SK-N-SH treated with all-trans-retinoic acid at 6 μM for 48 hours (cell line): ENCODE measurements around the gene FAM20A.

Source experiments
- ATAC-seq: fragments of 200-7000 bp; cut with Tn5 transposase; 3 replicates; pipeline ENCODE4 v1.9.1; 2020; ENCODE audit warnings: mild to moderate bottlenecking, moderate library complexity
- ARNTL ChIP-seq: fragments of 450-650 bp; formaldehyde crosslinking; IDR thresholded peaks from 2 replicates; pipeline ENCODE4 v1.5.0; 2020; ENCODE audit warnings: low read depth, mild to moderate bottlenecking, moderate library complexity, borderline replicate concordance
- BACH2 ChIP-seq: fragments of 250-450 bp; sonication (Bioruptor Pico); IDR thresholded peaks from 2 replicates; pipeline ENCODE4 v1.9.0; 2021; ENCODE audit warnings: mild to moderate bottlenecking, borderline replicate concordance
- CSDC2 ChIP-seq: fragments of 250-450 bp; sonication (Bioruptor Pico); IDR thresholded peaks from 2 replicates; pipeline ENCODE4 v1.5.0; 2020; ENCODE audit warnings: mild to moderate bottlenecking, moderate library complexity
- ESRRG ChIP-seq: fragments of 250-450 bp; sonication (Bioruptor Pico); IDR thresholded peaks from 2 replicates; pipeline ENCODE4 v1.6.1; 2021; ENCODE audit warnings: mild to moderate bottlenecking
- GLIS3 ChIP-seq: fragments of 250-450 bp; sonication (Bioruptor Pico); IDR thresholded peaks from 2 replicates; pipeline ENCODE4 v1.5.0; 2020; ENCODE audit warnings: mild to moderate bottlenecking, moderate library complexity
- ISL1 ChIP-seq: fragments of 250-450 bp; sonication (Bioruptor Pico); IDR thresholded peaks from 2 replicates; pipeline ENCODE4 v2.1.2; 2022; ENCODE audit warnings: mild to moderate bottlenecking, moderate library complexity
- OSR1 ChIP-seq: fragments of 250-450 bp; sonication (Bioruptor Pico); IDR thresholded peaks from 2 replicates; pipeline ENCODE4 v1.8.0; 2022; ENCODE audit warnings: moderate library complexity, mild to moderate bottlenecking, inconsistent platforms
- PPARA ChIP-seq: fragments of 250-450 bp; sonication (Bioruptor Pico); IDR thresholded peaks from 2 replicates; pipeline ENCODE4 v1.5.0; 2020; ENCODE audit warnings: mild to moderate bottlenecking, borderline replicate concordance
- RARB ChIP-seq: fragments of 250-450 bp; sonication (Bioruptor Pico); IDR thresholded peaks from 2 replicates; pipeline ENCODE4 v1.8.0; 2021; ENCODE audit warnings: mild to moderate bottlenecking, moderate library complexity
- TCF4 ChIP-seq: fragments of 250-450 bp; sonication (Bioruptor Pico); IDR thresholded peaks from 2 replicates; pipeline ENCODE4 v1.8.0; 2021; ENCODE audit warnings: mild to moderate bottlenecking, moderate library complexity, borderline replicate concordance
- ZC3H10 ChIP-seq: fragments of 250-450 bp; sonication (Bioruptor Pico); IDR thresholded peaks from 2 replicates; pipeline ENCODE4 v1.5.1; 2021; ENCODE audit warnings: mild to moderate bottlenecking, moderate library complexity
- ZFP3 ChIP-seq: fragments of 250-450 bp; sonication (Bioruptor Pico); IDR thresholded peaks from 2 replicates; pipeline ENCODE4 v1.5.0; 2020; ENCODE audit warnings: mild to moderate bottlenecking, moderate library complexity
- ZFP30 ChIP-seq: fragments of 450-650 bp; formaldehyde crosslinking; IDR thresholded peaks from 2 replicates; pipeline ENCODE4 v1.5.0; 2022; ENCODE audit warnings: mild to moderate bottlenecking, moderate library complexity
- ZNF565 ChIP-seq: fragments of 450-650 bp; formaldehyde crosslinking; conservative IDR thresholded peaks from 2 replicates; pipeline ENCODE4 v1.5.0; 2020; ENCODE audit warnings: low read depth, mild to moderate bottlenecking, moderate library complexity
- ZNF70 ChIP-seq: fragments of 450-650 bp; formaldehyde crosslinking; IDR thresholded peaks from 2 replicates; pipeline ENCODE4 v1.5.0; 2020; ENCODE audit warnings: mild to moderate bottlenecking, moderate library complexity
- ZNF8 ChIP-seq: fragments of 450-650 bp; formaldehyde crosslinking; IDR thresholded peaks from 2 replicates; pipeline ENCODE4 v1.5.0; 2020; ENCODE audit warnings: mild to moderate bottlenecking, moderate library complexity
- TF ChIP-seq, protein P1 (sequence below): fragments of 250-450 bp; sonication (Bioruptor Pico); IDR thresholded peaks from 2 replicates; pipeline ENCODE4 v1.8.0; 2020; ENCODE audit warnings: mild to moderate bottlenecking, moderate library complexity, borderline replicate concordance
- TF ChIP-seq, protein P2 (sequence below): fragments of 250-450 bp; sonication (Bioruptor Pico); IDR thresholded peaks from 2 replicates; pipeline ENCODE4 v1.8.0; 2021; ENCODE audit warnings: low read depth, mild to moderate bottlenecking, moderate library complexity, borderline replicate concordance
- TF ChIP-seq, protein P3 (sequence below): fragments of 250-450 bp; sonication (Bioruptor Pico); IDR thresholded peaks from 2 replicates; pipeline ENCODE4 v1.5.1; 2021; ENCODE audit warnings: mild to moderate bottlenecking, moderate library complexity
- TF ChIP-seq, protein P4 (sequence below): fragments of 250-450 bp; sonication (Bioruptor Pico); IDR thresholded peaks from 2 replicates; pipeline ENCODE4 v1.5.0; 2020; ENCODE audit warnings: mild to moderate bottlenecking, moderate library complexity
- TF ChIP-seq, protein P5 (sequence below): fragments of 250-450 bp; sonication (Bioruptor Pico); IDR thresholded peaks from 2 replicates; pipeline ENCODE4 v1.5.1; 2020; ENCODE audit warnings: low read depth, mild to moderate bottlenecking, moderate library complexity

Gene FAM20A

DNA sequence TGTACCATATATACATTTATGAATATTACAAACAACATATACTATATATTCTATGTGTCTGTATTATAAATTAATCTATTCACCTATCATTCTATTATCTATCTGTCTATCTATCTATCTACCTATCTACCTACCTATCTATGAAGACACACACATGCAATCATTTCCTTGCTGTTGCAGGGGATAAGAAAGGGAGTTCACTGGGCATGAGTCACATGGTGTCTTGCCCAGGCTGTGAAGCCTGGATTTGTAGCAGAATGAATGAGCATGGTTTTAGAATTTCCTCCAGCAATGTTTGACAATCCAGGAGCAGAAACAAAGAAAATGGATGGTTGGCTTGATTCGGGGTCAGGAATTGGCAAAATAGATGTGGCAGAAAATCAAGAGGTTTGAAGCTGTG, 23.2 kb upstream of the FAM20A start:
- ATAC-seq: no peak
- no peak for TF ChIP-seq BACH2 (CRISPR knock-in tag)
- no peak for TF ChIP-seq ZNF70 (CRISPR knock-in tag)
- no peak for TF ChIP-seq ZC3H10
- TF ChIP-seq, protein P1, sequence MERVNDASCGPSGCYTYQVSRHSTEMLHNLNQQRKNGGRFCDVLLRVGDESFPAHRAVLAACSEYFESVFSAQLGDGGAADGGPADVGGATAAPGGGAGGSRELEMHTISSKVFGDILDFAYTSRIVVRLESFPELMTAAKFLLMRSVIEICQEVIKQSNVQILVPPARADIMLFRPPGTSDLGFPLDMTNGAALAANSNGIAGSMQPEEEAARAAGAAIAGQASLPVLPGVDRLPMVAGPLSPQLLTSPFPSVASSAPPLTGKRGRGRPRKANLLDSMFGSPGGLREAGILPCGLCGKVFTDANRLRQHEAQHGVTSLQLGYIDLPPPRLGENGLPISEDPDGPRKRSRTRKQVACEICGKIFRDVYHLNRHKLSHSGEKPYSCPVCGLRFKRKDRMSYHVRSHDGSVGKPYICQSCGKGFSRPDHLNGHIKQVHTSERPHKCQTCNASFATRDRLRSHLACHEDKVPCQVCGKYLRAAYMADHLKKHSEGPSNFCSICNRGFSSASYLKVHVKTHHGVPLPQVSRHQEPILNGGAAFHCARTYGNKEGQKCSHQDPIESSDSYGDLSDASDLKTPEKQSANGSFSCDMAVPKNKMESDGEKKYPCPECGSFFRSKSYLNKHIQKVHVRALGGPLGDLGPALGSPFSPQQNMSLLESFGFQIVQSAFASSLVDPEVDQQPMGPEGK: no peak
- TF ChIP-seq ZNF8 (CRISPR knock-in tag): no peak

DNA sequence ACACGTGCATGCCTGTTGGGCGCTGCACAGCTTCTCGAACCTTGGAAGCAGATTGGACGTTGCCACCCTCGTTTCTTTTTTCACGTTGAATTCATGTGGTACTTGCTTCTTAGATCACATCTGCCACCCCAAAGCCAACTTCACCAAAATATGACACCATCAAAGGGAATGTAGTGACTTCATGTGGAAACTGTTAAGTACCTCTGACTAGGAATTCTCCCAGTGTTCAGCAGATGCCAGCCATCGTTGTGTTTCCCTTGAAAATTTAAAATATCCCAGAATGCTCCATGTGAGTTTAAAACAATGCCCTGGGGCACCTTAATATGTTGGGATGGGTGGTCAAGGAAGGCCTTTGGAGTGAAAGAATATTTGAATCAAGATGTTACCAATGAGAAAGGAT, 22.6 kb upstream of the FAM20A start:
- ATAC-seq: no peak
- TF ChIP-seq ZC3H10 (no peak), ZFP30 (CRISPR knock-in tag) (no peak), ARNTL (CRISPR knock-in tag) (no peak), GLIS3 (CRISPR knock-in tag) (no peak), ISL1 (no peak), ESRRG (no peak), RARB (CRISPR knock-in tag) (no peak), ZNF8 (CRISPR knock-in tag) (no peak), ZNF70 (CRISPR knock-in tag) (no peak), TCF4 (CRISPR knock-in tag) (no peak), BACH2 (CRISPR knock-in tag) (no peak), PPARA (CRISPR knock-in tag) (no peak), ZFP3 (CRISPR knock-in tag) (no peak), CSDC2 (CRISPR knock-in tag) (no peak), ZNF565 (CRISPR knock-in tag) (no peak)
- TF ChIP-seq, protein P2, sequence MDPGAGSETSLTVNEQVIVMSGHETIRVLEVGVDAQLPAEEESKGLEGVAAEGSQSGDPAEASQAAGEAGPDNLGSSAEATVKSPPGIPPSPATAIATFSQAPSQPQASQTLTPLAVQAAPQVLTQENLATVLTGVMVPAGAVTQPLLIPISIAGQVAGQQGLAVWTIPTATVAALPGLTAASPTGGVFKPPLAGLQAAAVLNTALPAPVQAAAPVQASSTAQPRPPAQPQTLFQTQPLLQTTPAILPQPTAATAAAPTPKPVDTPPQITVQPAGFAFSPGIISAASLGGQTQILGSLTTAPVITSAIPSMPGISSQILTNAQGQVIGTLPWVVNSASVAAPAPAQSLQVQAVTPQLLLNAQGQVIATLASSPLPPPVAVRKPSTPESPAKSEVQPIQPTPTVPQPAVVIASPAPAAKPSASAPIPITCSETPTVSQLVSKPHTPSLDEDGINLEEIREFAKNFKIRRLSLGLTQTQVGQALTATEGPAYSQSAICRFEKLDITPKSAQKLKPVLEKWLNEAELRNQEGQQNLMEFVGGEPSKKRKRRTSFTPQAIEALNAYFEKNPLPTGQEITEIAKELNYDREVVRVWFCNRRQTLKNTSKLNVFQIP: no peak
- TF ChIP-seq, protein P1: no peak
- TF ChIP-seq, protein P3, sequence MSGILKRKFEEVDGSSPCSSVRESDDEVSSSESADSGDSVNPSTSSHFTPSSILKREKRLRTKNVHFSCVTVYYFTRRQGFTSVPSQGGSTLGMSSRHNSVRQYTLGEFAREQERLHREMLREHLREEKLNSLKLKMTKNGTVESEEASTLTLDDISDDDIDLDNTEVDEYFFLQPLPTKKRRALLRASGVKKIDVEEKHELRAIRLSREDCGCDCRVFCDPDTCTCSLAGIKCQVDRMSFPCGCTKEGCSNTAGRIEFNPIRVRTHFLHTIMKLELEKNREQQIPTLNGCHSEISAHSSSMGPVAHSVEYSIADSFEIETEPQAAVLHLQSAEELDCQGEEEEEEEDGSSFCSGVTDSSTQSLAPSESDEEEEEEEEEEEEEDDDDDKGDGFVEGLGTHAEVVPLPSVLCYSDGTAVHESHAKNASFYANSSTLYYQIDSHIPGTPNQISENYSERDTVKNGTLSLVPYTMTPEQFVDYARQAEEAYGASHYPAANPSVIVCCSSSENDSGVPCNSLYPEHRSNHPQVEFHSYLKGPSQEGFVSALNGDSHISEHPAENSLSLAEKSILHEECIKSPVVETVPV: no peak
- TF ChIP-seq, protein P4, sequence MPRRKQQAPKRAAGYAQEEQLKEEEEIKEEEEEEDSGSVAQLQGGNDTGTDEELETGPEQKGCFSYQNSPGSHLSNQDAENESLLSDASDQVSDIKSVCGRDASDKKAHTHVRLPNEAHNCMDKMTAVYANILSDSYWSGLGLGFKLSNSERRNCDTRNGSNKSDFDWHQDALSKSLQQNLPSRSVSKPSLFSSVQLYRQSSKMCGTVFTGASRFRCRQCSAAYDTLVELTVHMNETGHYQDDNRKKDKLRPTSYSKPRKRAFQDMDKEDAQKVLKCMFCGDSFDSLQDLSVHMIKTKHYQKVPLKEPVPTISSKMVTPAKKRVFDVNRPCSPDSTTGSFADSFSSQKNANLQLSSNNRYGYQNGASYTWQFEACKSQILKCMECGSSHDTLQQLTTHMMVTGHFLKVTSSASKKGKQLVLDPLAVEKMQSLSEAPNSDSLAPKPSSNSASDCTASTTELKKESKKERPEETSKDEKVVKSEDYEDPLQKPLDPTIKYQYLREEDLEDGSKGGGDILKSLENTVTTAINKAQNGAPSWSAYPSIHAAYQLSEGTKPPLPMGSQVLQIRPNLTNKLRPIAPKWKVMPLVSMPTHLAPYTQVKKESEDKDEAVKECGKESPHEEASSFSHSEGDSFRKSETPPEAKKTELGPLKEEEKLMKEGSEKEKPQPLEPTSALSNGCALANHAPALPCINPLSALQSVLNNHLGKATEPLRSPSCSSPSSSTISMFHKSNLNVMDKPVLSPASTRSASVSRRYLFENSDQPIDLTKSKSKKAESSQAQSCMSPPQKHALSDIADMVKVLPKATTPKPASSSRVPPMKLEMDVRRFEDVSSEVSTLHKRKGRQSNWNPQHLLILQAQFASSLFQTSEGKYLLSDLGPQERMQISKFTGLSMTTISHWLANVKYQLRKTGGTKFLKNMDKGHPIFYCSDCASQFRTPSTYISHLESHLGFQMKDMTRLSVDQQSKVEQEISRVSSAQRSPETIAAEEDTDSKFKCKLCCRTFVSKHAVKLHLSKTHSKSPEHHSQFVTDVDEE (CRISPR knock-in tag): no peak
- TF ChIP-seq, protein P5, sequence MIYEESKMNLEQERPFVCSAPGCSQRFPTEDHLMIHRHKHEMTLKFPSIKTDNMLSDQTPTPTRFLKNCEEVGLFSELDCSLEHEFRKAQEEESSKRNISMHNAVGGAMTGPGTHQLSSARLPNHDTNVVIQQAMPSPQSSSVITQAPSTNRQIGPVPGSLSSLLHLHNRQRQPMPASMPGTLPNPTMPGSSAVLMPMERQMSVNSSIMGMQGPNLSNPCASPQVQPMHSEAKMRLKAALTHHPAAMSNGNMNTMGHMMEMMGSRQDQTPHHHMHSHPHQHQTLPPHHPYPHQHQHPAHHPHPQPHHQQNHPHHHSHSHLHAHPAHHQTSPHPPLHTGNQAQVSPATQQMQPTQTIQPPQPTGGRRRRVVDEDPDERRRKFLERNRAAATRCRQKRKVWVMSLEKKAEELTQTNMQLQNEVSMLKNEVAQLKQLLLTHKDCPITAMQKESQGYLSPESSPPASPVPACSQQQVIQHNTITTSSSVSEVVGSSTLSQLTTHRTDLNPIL (CRISPR knock-in tag): no peak

DNA sequence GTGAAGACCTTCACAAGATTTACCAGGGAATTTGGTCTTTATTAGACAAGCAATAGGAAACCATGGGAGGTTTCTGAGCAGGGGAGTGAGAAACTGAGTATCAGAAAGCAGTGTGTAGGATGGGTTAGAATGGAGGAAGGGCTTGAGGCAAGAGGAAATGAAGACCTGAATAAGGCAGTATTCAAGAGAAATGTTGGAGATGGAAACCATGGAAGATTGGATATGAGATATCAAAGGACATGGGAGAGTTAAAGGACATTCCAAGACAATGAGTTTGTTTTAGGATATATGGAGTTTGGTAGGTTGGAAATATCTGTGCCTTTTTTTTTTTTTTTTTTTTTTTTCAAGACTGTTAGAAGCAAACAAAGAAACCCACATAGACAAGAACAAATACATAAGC, 21.3 kb upstream of the FAM20A start:
- TF ChIP-seq, protein P4 (CRISPR knock-in tag): no peak
- TF ChIP-seq, protein P1: no peak
- TF ChIP-seq ZFP30 (CRISPR knock-in tag): no peak
- no peak for TF ChIP-seq ZNF70 (CRISPR knock-in tag)
- TF ChIP-seq RARB (CRISPR knock-in tag): no peak
- no peak for TF ChIP-seq ISL1
- TF ChIP-seq TCF4 (CRISPR knock-in tag): no peak
- no peak for TF ChIP-seq OSR1 (CRISPR knock-in tag)
- TF ChIP-seq ZC3H10: no peak
- no peak for TF ChIP-seq ZNF565 (CRISPR knock-in tag)
- TF ChIP-seq BACH2 (CRISPR knock-in tag): no peak
- TF ChIP-seq, all 23 proteins: peak for 0
- ATAC-seq: no peak
